ENCODE data around the gene NMRK2. TPM values are rescaled to one million over a fixed set of nuclear protein-coding genes. Genes with fewer than 3 reads are reported as not detected.

Gene NMRK2
- total and polyA plus RNA-seq, 2 of the 13 experiments (the other 11 are each of a cell fraction or from before 2014, with no cell fraction given): not detected

DNA sequence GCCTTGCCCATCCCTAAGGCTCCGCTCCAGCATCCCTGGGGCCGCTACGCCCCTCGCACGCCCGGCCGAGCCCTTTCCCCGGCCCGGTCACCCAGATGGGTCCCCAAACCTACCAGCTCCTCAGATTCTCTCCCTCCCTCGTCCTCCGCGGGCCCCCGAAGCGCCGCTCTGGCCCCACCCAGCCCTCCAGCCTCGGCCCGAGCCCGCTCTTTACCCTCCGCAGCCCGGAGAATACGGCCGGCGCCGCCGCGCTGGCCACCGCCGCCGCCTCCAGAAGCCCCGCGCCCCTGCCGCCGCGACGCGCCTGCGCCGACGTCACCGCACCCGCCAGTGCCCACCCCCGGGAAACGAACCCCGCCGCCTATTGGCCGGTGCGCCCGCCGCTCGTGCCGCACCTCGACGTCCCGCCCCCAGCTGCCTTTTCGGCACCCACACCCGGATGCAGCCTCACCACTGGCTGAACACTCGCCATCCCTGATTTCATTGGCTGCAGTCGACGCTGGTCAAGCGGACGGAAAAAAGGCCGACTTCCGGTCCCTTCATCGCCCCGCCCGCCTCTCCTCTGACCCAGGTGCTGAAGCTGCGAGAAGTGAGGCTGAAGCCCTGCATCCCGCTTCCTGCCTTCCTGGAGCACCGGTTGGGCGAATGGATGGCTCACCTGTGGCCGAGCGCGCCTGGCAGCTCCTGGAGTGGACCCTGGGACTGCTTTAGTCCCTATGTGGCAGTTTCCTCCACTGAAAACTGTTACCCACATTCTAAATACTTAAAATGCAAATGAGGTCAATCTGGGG is 38.1 kb downstream of the NMRK2 start, which contains the start of gene DAPK3 (continued):
- peak; percentile 43; the same call in 1 of the 2 replicates for TF ChIP-seq ZNF142 (CRISPR knock-in tag; IDR thresholded peaks at IDR 0.05)
- peak; percentile 58; the same call in 1 of the 2 replicates for TF ChIP-seq SP4 (CRISPR knock-in tag; IDR thresholded peaks at IDR 0.05)
- TF ChIP-seq ZNF737 (CRISPR knock-in tag; IDR thresholded peaks at IDR 0.05; ENCODE audit: borderline replicate concordance): no peak
- no peak for TF ChIP-seq NFIC (IDR thresholded peaks at IDR 0.05; ENCODE audit: low read length)
- TF ChIP-seq GATA4 (IDR thresholded peaks at IDR 0.05; ENCODE audit: borderline replicate concordance, low read depth): no peak
- no peak for TF ChIP-seq HOXA7 (CRISPR knock-in tag; IDR thresholded peaks at IDR 0.05)
- TF ChIP-seq PAF1 (CRISPR knock-in tag; IDR thresholded peaks at IDR 0.05): peak; percentile 92
- TF ChIP-seq ZNF432 (CRISPR knock-in tag; IDR thresholded peaks at IDR 0.05; ENCODE audit: borderline replicate concordance): no peak
- TF ChIP-seq BCL6 (CRISPR knock-in tag; IDR thresholded peaks at IDR 0.05): no peak
- TF ChIP-seq KMT2B (CRISPR knock-in tag; IDR thresholded peaks at IDR 0.05): no peak
- no peak for TF ChIP-seq MIXL1 (CRISPR knock-in tag; IDR thresholded peaks at IDR 0.05)
- TF ChIP-seq CENPT (CRISPR knock-in tag; IDR thresholded peaks at IDR 0.05; ENCODE audit: low read depth): no peak
- TF ChIP-seq ATF7-NPFF (CRISPR knock-in tag; IDR thresholded peaks at IDR 0.05; ENCODE audit: low read depth): no peak; the same call in 1 of the 2 replicates
- peak; percentile 84; the same call in 1 of the 2 replicates for TF ChIP-seq HMGXB3 (CRISPR knock-in tag; IDR thresholded peaks at IDR 0.05; ENCODE audit: borderline replicate concordance)
- TF ChIP-seq SP140L (CRISPR knock-in tag; IDR thresholded peaks at IDR 0.05; ENCODE audit: borderline replicate concordance): no peak
- no peak for TF ChIP-seq TEAD3 (CRISPR knock-in tag; optimal IDR thresholded peaks at IDR 0.05; ENCODE audit: borderline replicate concordance)
- TF ChIP-seq TBP (CRISPR knock-in tag; IDR thresholded peaks at IDR 0.05): no peak
- TF ChIP-seq KDM4B (CRISPR knock-in tag; IDR thresholded peaks at IDR 0.05): no peak
- no peak for TF ChIP-seq ARNTL (CRISPR knock-in tag; IDR thresholded peaks at IDR 0.05)
- 0 out of 2 replicates have a peak, but pooled peaks have one; percentile 23 for TF ChIP-seq KLF12 (CRISPR knock-in tag; IDR thresholded peaks at IDR 0.05; ENCODE audit: borderline replicate concordance)
